OCI-LY1 (cell line): ENCODE measurements around the gene PRKAG3.

Source experiments
- H2AFZ ChIP-seq: fragments of 200-600 bp; sonication (generic), shearing (Covaris generic); 2 replicates; pipeline ENCODE4 v1.6.0; 2014; ENCODE audit warnings: antibody characterized with exemption, mild to moderate bottlenecking, low read length
- H3F3A ChIP-seq: fragments of 200-600 bp; sonication (generic), shearing (Covaris generic); 2 replicates; pipeline ENCODE4 v1.6.0; 2014; ENCODE audit warnings: mild to moderate bottlenecking, antibody characterized with exemption, low read length, moderate library complexity; ENCODE audit not compliant: insufficient read depth
- H3K27ac ChIP-seq: fragments of 200-600 bp; sonication (generic); 2 replicates; pipeline ENCODE4 v1.5.1; 2014; ENCODE audit warnings: low read length, mixed run types, mild to moderate bottlenecking, low read depth; ENCODE audit not compliant: poor library complexity, severe bottlenecking
- H3K27me3 ChIP-seq: fragments of 200-600 bp; sonication (generic); 2 replicates; pipeline ENCODE4 v1.6.0; 2014; ENCODE audit warnings: antibody characterized with exemption, mild to moderate bottlenecking, low read length, moderate library complexity; ENCODE audit not compliant: insufficient read depth
- H3K36me3 ChIP-seq: fragments of 200-600 bp; sonication (generic); 2 replicates; pipeline ENCODE4 v1.6.1; 2014; ENCODE audit warnings: mild to moderate bottlenecking, antibody characterized with exemption, low read length, moderate library complexity, mixed read lengths; ENCODE audit not compliant: insufficient read depth
- H3K4me1 ChIP-seq: fragments of 200-600 bp; sonication (generic); 2 replicates; pipeline ENCODE4 v1.5.1; 2014; ENCODE audit warnings: mild to moderate bottlenecking, low read length, moderate library complexity; ENCODE audit not compliant: insufficient read depth, severe bottlenecking
- H3K4me2 ChIP-seq: fragments of 200-600 bp; sonication (generic), shearing (Covaris generic); 2 replicates; pipeline ENCODE4 v1.6.1; 2014; ENCODE audit warnings: low read length
- H3K4me3 ChIP-seq: fragments of 200-600 bp; sonication (generic); 2 replicates; pipeline ENCODE4 v1.5.1; 2014; ENCODE audit warnings: low read length, low read depth, mild to moderate bottlenecking, mixed read lengths; ENCODE audit not compliant: poor library complexity, severe bottlenecking
- H3K79me2 ChIP-seq: fragments of 200-600 bp; shearing (Covaris generic); 2 replicates; pipeline ENCODE4 v1.6.1; 2016; ENCODE audit warnings: mixed run types, low read length, mixed read lengths; ENCODE audit not compliant: insufficient read depth
- H3K9ac ChIP-seq: fragments of 200-600 bp; sonication (generic), shearing (Covaris generic); 2 replicates; pipeline ENCODE4 v1.6.1; 2014; ENCODE audit warnings: mild to moderate bottlenecking, low read length, mixed read lengths
- H3K9me2 ChIP-seq: fragments of 200-600 bp; sonication (generic), shearing (Covaris generic); 2 replicates; pipeline ENCODE4 v1.6.1; 2014; ENCODE audit warnings: low read depth, mild to moderate bottlenecking, low read length, mixed read lengths
- H3K9me3 ChIP-seq: fragments of 200-600 bp; shearing (Covaris generic); 2 replicates; pipeline ENCODE4 v1.6.1; 2014; ENCODE audit warnings: low read length, mixed read lengths
- H4K20me1 ChIP-seq: fragments of 200-600 bp; sonication (generic), shearing (Covaris generic); 2 replicates; pipeline ENCODE4 v1.6.0; 2016; ENCODE audit warnings: mild to moderate bottlenecking, low read length; ENCODE audit not compliant: insufficient read depth
- EZH2 ChIP-seq: fragments of 200-600 bp; sonication (generic), shearing (Covaris generic); IDR thresholded peaks from 2 replicates; pipeline ENCODE4 v1.8.0; 2017; ENCODE audit warnings: borderline replicate concordance, mixed run types, mild to moderate bottlenecking, antibody characterized with exemption, low read length, moderate library complexity, mixed read lengths
- TF ChIP-seq, protein P1 (sequence below): fragments of 200-600 bp; sonication (generic), shearing (Covaris generic); IDR thresholded peaks from 2 replicates; pipeline ENCODE4 v1.5.1; 2017; ENCODE audit warnings: mild to moderate bottlenecking, antibody characterized with exemption, low read length, moderate library complexity, mixed read lengths

The PRKAG3 gene

DNA sequence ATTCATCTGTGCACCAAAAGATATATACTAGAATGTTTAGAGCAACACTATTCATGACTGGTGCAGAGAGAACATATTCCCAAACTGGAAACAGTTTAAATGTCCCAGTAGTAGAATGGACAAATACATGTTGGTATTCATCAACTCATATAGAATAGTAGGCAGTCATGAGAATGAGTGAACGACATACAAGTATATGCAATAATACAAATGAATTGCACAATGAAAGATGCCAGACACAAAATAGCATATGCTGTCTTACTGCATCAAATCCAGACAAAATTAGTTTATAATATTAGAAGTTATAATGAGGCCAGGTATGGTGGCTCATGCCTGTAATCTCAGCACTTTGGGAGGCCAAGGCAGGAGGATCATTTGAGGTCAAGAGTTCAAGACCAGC lies 8.3 kb upstream of the PRKAG3 start:
- Histone ChIP-seq H3K4me3 (no peak overlapping the region), H3K27ac (no peak overlapping the region), H4K20me1 (no peaks in the 10 kb centered on the region), H3K9me3 (no peaks in the 10 kb centered on the region), H2AFZ (no peak overlapping the region), H3K27me3 (no peaks in the 10 kb centered on the region; the same call in 1 of the 2 replicates), H3F3A (no peaks in the 10 kb centered on the region), H3K9me2 (no peaks in the 10 kb centered on the region), H3K9ac (no peak overlapping the region), H3K79me2 (no peaks in the 10 kb centered on the region), H3K4me2 (no peak overlapping the region), H3K4me1 (no peaks in the 10 kb centered on the region), H3K36me3 (no peaks in the 10 kb centered on the region)
- no peak for TF ChIP-seq EZH2
- TF ChIP-seq, protein P1, sequence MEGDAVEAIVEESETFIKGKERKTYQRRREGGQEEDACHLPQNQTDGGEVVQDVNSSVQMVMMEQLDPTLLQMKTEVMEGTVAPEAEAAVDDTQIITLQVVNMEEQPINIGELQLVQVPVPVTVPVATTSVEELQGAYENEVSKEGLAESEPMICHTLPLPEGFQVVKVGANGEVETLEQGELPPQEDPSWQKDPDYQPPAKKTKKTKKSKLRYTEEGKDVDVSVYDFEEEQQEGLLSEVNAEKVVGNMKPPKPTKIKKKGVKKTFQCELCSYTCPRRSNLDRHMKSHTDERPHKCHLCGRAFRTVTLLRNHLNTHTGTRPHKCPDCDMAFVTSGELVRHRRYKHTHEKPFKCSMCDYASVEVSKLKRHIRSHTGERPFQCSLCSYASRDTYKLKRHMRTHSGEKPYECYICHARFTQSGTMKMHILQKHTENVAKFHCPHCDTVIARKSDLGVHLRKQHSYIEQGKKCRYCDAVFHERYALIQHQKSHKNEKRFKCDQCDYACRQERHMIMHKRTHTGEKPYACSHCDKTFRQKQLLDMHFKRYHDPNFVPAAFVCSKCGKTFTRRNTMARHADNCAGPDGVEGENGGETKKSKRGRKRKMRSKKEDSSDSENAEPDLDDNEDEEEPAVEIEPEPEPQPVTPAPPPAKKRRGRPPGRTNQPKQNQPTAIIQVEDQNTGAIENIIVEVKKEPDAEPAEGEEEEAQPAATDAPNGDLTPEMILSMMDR: no peak

DNA sequence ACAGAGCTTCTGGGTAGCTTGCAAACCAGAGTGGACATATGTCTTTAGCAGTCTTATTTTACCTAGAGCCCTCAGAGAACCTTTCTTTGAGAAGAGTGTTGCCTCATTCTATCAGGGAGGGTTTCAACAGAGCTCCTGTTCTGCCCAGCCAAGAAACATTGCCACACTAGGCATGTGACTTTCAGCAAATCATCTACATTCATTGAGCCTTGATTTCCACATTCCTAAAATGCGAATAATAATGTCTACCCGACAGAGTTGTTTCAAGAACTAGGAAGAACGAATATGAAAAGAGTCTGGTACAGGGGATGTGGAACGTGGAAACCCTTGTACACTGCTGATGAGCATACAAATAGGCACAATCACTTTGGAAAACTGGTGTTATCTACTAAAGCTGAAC lies 7.8 kb upstream of the PRKAG3 start:
- Histone ChIP-seq H3K9me2 (no peaks in the 10 kb centered on the region), H3K36me3 (no peaks in the 10 kb centered on the region), H3K4me3 (no peak overlapping the region), H2AFZ (no peak overlapping the region), H3K79me2 (no peaks in the 10 kb centered on the region), H4K20me1 (no peaks in the 10 kb centered on the region), H3K27me3 (no peaks in the 10 kb centered on the region; the same call in 1 of the 2 replicates), H3K4me1 (no peaks in the 10 kb centered on the region), H3K9ac (no peak overlapping the region), H3K9me3 (no peaks in the 10 kb centered on the region), H3K27ac (no peak overlapping the region), H3F3A (no peaks in the 10 kb centered on the region), H3K4me2 (no peak overlapping the region)
- TF ChIP-seq, protein P1: no peak
- TF ChIP-seq EZH2: no peak

DNA sequence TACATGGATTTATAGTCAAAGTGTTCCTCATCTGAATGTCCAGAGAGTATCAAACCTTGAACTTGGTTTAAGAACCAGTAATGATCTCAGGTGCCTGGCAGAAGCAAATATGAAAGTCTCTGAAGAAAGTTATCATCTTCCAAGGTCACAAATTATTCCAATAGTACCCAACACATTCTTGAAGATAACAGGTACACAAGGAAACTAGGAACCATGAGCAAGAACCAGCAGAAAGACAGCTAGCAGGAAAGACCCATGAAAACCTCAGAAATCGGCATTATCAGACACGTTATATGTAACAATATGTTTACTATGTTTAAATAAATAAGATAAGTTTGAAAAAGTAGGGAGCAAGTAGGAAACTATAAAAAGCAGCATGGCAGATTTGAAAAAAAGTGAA lies 5.9 kb upstream of the PRKAG3 start:
- Histone ChIP-seq H3F3A (no peaks in the 10 kb centered on the region), H3K27me3 (no peaks in the 10 kb centered on the region; the same call in 1 of the 2 replicates), H2AFZ (no peak overlapping the region), H4K20me1 (no peaks in the 10 kb centered on the region), H3K9ac (no peak overlapping the region), H3K9me2 (no peaks in the 10 kb centered on the region), H3K9me3 (no peaks in the 10 kb centered on the region), H3K36me3 (no peaks in the 10 kb centered on the region), H3K4me3 (no peak overlapping the region), H3K4me2 (no peak overlapping the region), H3K79me2 (no peaks in the 10 kb centered on the region), H3K4me1 (no peaks in the 10 kb centered on the region), H3K27ac (no peak overlapping the region)
- no peak for TF ChIP-seq EZH2
- TF ChIP-seq, protein P1: no peak
